ENCODE data around the gene KRTAP5-10.
"Not testable (repeated sequence)": the region's sequence is repeated elsewhere in the genome, so short reads cannot be mapped to it uniquely, and the experiment has no call there.

Gene KRTAP5-10

GRCh38 chr11:71571101-71571850 lies 5.9 kb downstream of the KRTAP5-10 start:
- WGBS (ENCODE audit: extremely low coverage, insufficient coverage, insufficient read length) = no CpG with 5 or more reads among the region's 39 CpGs

GRCh38 chr11:71572811-71573210 lies 7.4 kb downstream of the KRTAP5-10 start:
- Histone ChIP-seq H3K36me3 (ENCODE audit: control insufficient read depth in 1 of 2, insufficient read depth in 2 of 2, low read length in 2 of 2) (no peaks in the 10 kb centered on the region), H3K27me3 (ENCODE audit: insufficient read depth, low read length) (no peaks in the 10 kb centered on the region), H3K9ac (ENCODE audit: low read length) (no peak overlapping the region), H2AK5ac (ENCODE audit: low read length) (no peak overlapping the region), H4K8ac (ENCODE audit: low read depth, low read length) (no peak overlapping the region), H4K91ac (ENCODE audit: low read depth, low read length) (no peak overlapping the region), H2BK5ac (ENCODE audit: low read depth, low read length, poor library complexity) (no peak overlapping the region), H3K27ac (ENCODE audit: low read depth, low read length) (no peak overlapping the region), H3K79me2 (ENCODE audit: control insufficient read depth, insufficient read depth, low read length, poor library complexity) (no peaks in the 10 kb centered on the region), H3K18ac (ENCODE audit: low read length) (no peak overlapping the region), H3K4me1 (ENCODE audit: control insufficient read depth in 1 of 2, insufficient read depth in 2 of 2, low read length in 2 of 2) (no peaks in the 10 kb centered on the region), H2BK120ac (ENCODE audit: insufficient read depth, low read length, poor library complexity) (no peak overlapping the region), H3K4me2 (ENCODE audit: low read length) (no peak overlapping the region), H3K9me3 (ENCODE audit: insufficient read depth, low read depth, low read length) (peaks cover 5% of the 10 kb centered on the region), H3K79me1 (ENCODE audit: low read length) (no peaks in the 10 kb centered on the region), H3K4me3 (ENCODE audit: low read depth, low read length) (no peak overlapping the region), H2AFZ (ENCODE audit: insufficient read depth, low read length, poor library complexity) (no peak overlapping the region), H2BK12ac (ENCODE audit: low read length) (no peak overlapping the region), H4K12ac (ENCODE audit: low read depth, low read length) (no peak overlapping the region), H3K23ac (ENCODE audit: low read length) (no peak overlapping the region), H3K4ac (ENCODE audit: low read depth, low read length) (no peak overlapping the region), H3K14ac (ENCODE audit: low read length) (no peak overlapping the region)
- no CpG with 5 or more reads among the region's 11 CpGs for WGBS (ENCODE audit: extremely low coverage, insufficient coverage, insufficient read length)
- DNase-seq = no peak

More at GRCh38 chr11:71571101-71571850, 5.9 kb downstream of the KRTAP5-10 start:
- not testable (repeated sequence) for H3K23ac ChIP-seq (ENCODE audit: low read length); H3K36me3 ChIP-seq (ENCODE audit: control insufficient read depth in 1 of 2, insufficient read depth in 2 of 2, low read length in 2 of 2); H3K4me1 ChIP-seq (ENCODE audit: control insufficient read depth in 1 of 2, insufficient read depth in 2 of 2, low read length in 2 of 2); H2AFZ ChIP-seq (ENCODE audit: insufficient read depth, low read length, poor library complexity); H3K14ac ChIP-seq (ENCODE audit: low read length); DNase-seq; H2BK120ac ChIP-seq (ENCODE audit: insufficient read depth, low read length, poor library complexity); H4K91ac ChIP-seq (ENCODE audit: low read depth, low read length); H3K79me1 ChIP-seq (ENCODE audit: low read length); H2BK12ac ChIP-seq (ENCODE audit: low read length); H2BK5ac ChIP-seq (ENCODE audit: low read depth, low read length, poor library complexity); H4K12ac ChIP-seq (ENCODE audit: low read depth, low read length); H3K27ac ChIP-seq (ENCODE audit: low read depth, low read length); H3K18ac ChIP-seq (ENCODE audit: low read length); H3K4ac ChIP-seq (ENCODE audit: low read depth, low read length); H3K4me2 ChIP-seq (ENCODE audit: low read length); H3K9me3 ChIP-seq (ENCODE audit: insufficient read depth, low read depth, low read length); H3K27me3 ChIP-seq (ENCODE audit: insufficient read depth, low read length); H2AK5ac ChIP-seq (ENCODE audit: low read length); H3K9ac ChIP-seq (ENCODE audit: low read length); H3K79me2 ChIP-seq (ENCODE audit: control insufficient read depth, insufficient read depth, low read length, poor library complexity); H3K4me3 ChIP-seq (ENCODE audit: low read depth, low read length); H4K8ac ChIP-seq (ENCODE audit: low read depth, low read length)

GRCh38 chr11:71574418-71574817 lies 9.1 kb downstream of the KRTAP5-10 start:
- Histone ChIP-seq H4K91ac (ENCODE audit: low read depth, low read length) (no peak overlapping the region), H2AK5ac (ENCODE audit: low read length) (no peak overlapping the region), H4K12ac (ENCODE audit: low read depth, low read length) (no peak overlapping the region), H3K36me3 (ENCODE audit: control insufficient read depth in 1 of 2, insufficient read depth in 2 of 2, low read length in 2 of 2) (no peaks in the 10 kb centered on the region), H2BK5ac (ENCODE audit: low read depth, low read length, poor library complexity) (no peak overlapping the region), H2BK120ac (ENCODE audit: insufficient read depth, low read length, poor library complexity) (no peak overlapping the region), H3K79me1 (ENCODE audit: low read length) (no peaks in the 10 kb centered on the region), H4K8ac (ENCODE audit: low read depth, low read length) (no peak overlapping the region), H3K79me2 (ENCODE audit: control insufficient read depth, insufficient read depth, low read length, poor library complexity) (no peaks in the 10 kb centered on the region), H3K23ac (ENCODE audit: low read length) (no peak overlapping the region), H3K9me3 (ENCODE audit: insufficient read depth, low read depth, low read length) (peaks cover 5% of the 10 kb centered on the region), H3K18ac (ENCODE audit: low read length) (no peak overlapping the region), H3K4me3 (ENCODE audit: low read depth, low read length) (no peak overlapping the region), H3K4me1 (ENCODE audit: control insufficient read depth in 1 of 2, insufficient read depth in 2 of 2, low read length in 2 of 2) (no peaks in the 10 kb centered on the region), H3K4me2 (ENCODE audit: low read length) (no peak overlapping the region), H3K4ac (ENCODE audit: low read depth, low read length) (no peak overlapping the region), H3K27ac (ENCODE audit: low read depth, low read length) (no peak overlapping the region), H3K27me3 (ENCODE audit: insufficient read depth, low read length) (no peaks in the 10 kb centered on the region), H2AFZ (ENCODE audit: insufficient read depth, low read length, poor library complexity) (no peak overlapping the region), H3K14ac (ENCODE audit: low read length) (no peak overlapping the region), H3K9ac (ENCODE audit: low read length) (no peak overlapping the region), H2BK12ac (ENCODE audit: low read length) (no peak overlapping the region)
- DNase-seq = no peak
- WGBS (ENCODE audit: extremely low coverage, insufficient coverage, insufficient read length) = no CpG with 5 or more reads among the region's 5 CpGs

GRCh38 chr11:71575723-71576424 lies 10.5 kb downstream of the KRTAP5-10 start:
- Histone ChIP-seq H3K36me3 (ENCODE audit: control insufficient read depth in 1 of 2, insufficient read depth in 2 of 2, low read length in 2 of 2) (no peaks in the 10 kb centered on the region), H3K9ac (ENCODE audit: low read length) (peak overlapping the region; percentile 53), H3K18ac (ENCODE audit: low read length) (no peak overlapping the region), H4K8ac (ENCODE audit: low read depth, low read length) (no peak overlapping the region), H2BK12ac (ENCODE audit: low read length) (no peak overlapping the region), H3K9me3 (ENCODE audit: insufficient read depth, low read depth, low read length) (peaks cover 5% of the 10 kb centered on the region), H3K27me3 (ENCODE audit: insufficient read depth, low read length) (no peaks in the 10 kb centered on the region), H2AFZ (ENCODE audit: insufficient read depth, low read length, poor library complexity) (no peak overlapping the region), H3K4me3 (ENCODE audit: low read depth, low read length) (no peak overlapping the region), H4K91ac (ENCODE audit: low read depth, low read length) (no peak overlapping the region), H2BK5ac (ENCODE audit: low read depth, low read length, poor library complexity) (no peak overlapping the region), H3K79me2 (ENCODE audit: control insufficient read depth, insufficient read depth, low read length, poor library complexity) (no peaks in the 10 kb centered on the region), H3K79me1 (ENCODE audit: low read length) (no peaks in the 10 kb centered on the region), H4K12ac (ENCODE audit: low read depth, low read length) (no peak overlapping the region), H3K4me1 (ENCODE audit: control insufficient read depth in 1 of 2, insufficient read depth in 2 of 2, low read length in 2 of 2) (peaks cover 0 to 2% of the 10 kb centered on the region in 2 experiments), H2BK120ac (ENCODE audit: insufficient read depth, low read length, poor library complexity) (no peak overlapping the region), H3K23ac (ENCODE audit: low read length) (no peak overlapping the region), H2AK5ac (ENCODE audit: low read length) (no peak overlapping the region), H3K27ac (ENCODE audit: low read depth, low read length) (no peak overlapping the region), H3K4ac (ENCODE audit: low read depth, low read length) (no peak overlapping the region), H3K4me2 (ENCODE audit: low read length) (no peak overlapping the region), H3K14ac (ENCODE audit: low read length) (no peak overlapping the region)
- WGBS (ENCODE audit: extremely low coverage, insufficient coverage, insufficient read length) = no CpG with 5 or more reads among the region's 4 CpGs
- DNase-seq = no peak

Data from trophoblast cell (in vitro differentiated cells and primary cell).